GM23338 (cell line): Measurements from ENCODE around the gene ARL5A. TPM values are rescaled to one million over a fixed set of nuclear protein-coding genes. Genes with fewer than 3 reads are reported as not detected.

ENCODE experiments used
- ATAC-seq: fragments of 200-7000 bp; cut with Tn5 transposase; 3 replicates; pipeline ENCODE4 v1.9.1; 2020
- DNase-seq: peaks from one replicate; pipeline ENCODE4 v3.0.0-alpha.2; 2015; ENCODE audit warnings: low spot score
- H2AFZ ChIP-seq: fragments of 200-600 bp; sonication (generic); 2 replicates; pipeline ENCODE4 v1.8.0; 2016; ENCODE audit warnings: antibody characterized with exemption, mild to moderate bottlenecking, moderate library complexity
- H3F3A ChIP-seq: fragments of 200-600 bp; sonication (generic); replicated peaks from 2 replicates; pipeline ENCODE4 v1.8.0; 2017; ENCODE audit warnings: antibody characterized with exemption, mixed run types, low read depth
- H3K27ac ChIP-seq: fragments of 200-600 bp; sonication (generic); 2 replicates; pipeline ENCODE4 v1.6.1; 2016; ENCODE audit warnings: low read depth
- H3K27me3 ChIP-seq: fragments of 200-600 bp; sonication (generic); 2 replicates; pipeline ENCODE4 v1.8.0; 2016; ENCODE audit warnings: mild to moderate bottlenecking, mixed run types, moderate library complexity; ENCODE audit not compliant: insufficient read depth
- H3K36me3 ChIP-seq: fragments of 200-600 bp; sonication (generic); 2 replicates; pipeline ENCODE4 v1.8.0; 2016; ENCODE audit warnings: mild to moderate bottlenecking; ENCODE audit not compliant: insufficient read depth
- H3K4me1 ChIP-seq: fragments of 200-600 bp; sonication (generic); 2 replicates; pipeline ENCODE4 v1.8.0; 2016; ENCODE audit warnings: mild to moderate bottlenecking, moderate library complexity; ENCODE audit not compliant: insufficient read depth
- H3K4me2 ChIP-seq: fragments of 200-600 bp; sonication (generic); 2 replicates; pipeline ENCODE4 v1.7.1; 2017; ENCODE audit warnings: mixed run types
- H3K4me3 ChIP-seq: fragments of 200-600 bp; sonication (generic); 2 replicates; pipeline ENCODE4 v1.6.1; 2016; ENCODE audit warnings: mixed run types
- H3K79me2 ChIP-seq: fragments of 200-600 bp; sonication (generic); replicated peaks from 2 replicates; pipeline ENCODE4 v1.8.0; 2017; ENCODE audit warnings: mild to moderate bottlenecking; ENCODE audit not compliant: insufficient read depth
- H3K9me2 ChIP-seq: fragments of 200-600 bp; sonication (generic); 2 replicates; pipeline ENCODE4 v1.8.0; 2017; ENCODE audit not compliant: insufficient read depth
- H4K20me1 ChIP-seq: fragments of 200-600 bp; sonication (generic); replicated peaks from 2 replicates; pipeline ENCODE4 v1.8.0; 2017; ENCODE audit warnings: mild to moderate bottlenecking; ENCODE audit not compliant: insufficient read depth
- H3K27ac Mint-ChIP-seq: 2 replicates; pipeline ENCODE4 v1.8.0; 2020; ENCODE audit warnings: inconsistent platforms, mild to moderate bottlenecking, moderate library complexity, mixed read lengths
- H3K27me3 Mint-ChIP-seq: 3 replicates; pipeline ENCODE4 v1.8.0; 2022; ENCODE audit warnings: low read depth, mild to moderate bottlenecking, moderate library complexity, mixed read lengths, inconsistent platforms; ENCODE audit not compliant: insufficient read depth, poor library complexity
- H3K36me3 Mint-ChIP-seq: 3 replicates; pipeline ENCODE4 v1.8.0; 2021; ENCODE audit warnings: low read depth, mild to moderate bottlenecking, inconsistent platforms, moderate library complexity, mixed read lengths
- H3K4me1 Mint-ChIP-seq: 3 replicates; pipeline ENCODE4 v1.8.0; 2020; ENCODE audit warnings: mild to moderate bottlenecking, inconsistent platforms, mixed read lengths
- H3K4me3 Mint-ChIP-seq: 3 replicates; pipeline ENCODE4 v1.8.0; 2021; ENCODE audit warnings: moderate library complexity, mild to moderate bottlenecking, inconsistent platforms, mixed read lengths
- H3K9me3 Mint-ChIP-seq: 3 replicates; pipeline ENCODE4 v1.8.0; 2020; ENCODE audit warnings: moderate library complexity, mild to moderate bottlenecking, inconsistent platforms, mixed read lengths
- CREB1 ChIP-seq: fragments of 250-450 bp; sonication (Bioruptor Pico); IDR thresholded peaks from 2 replicates; pipeline ENCODE4 v1.5.0; 2020; ENCODE audit warnings: low read depth, mild to moderate bottlenecking, moderate library complexity
- ETS1 ChIP-seq: IDR thresholded peaks from 2 replicates; pipeline ENCODE4 v1.6.1; 2016; ENCODE audit warnings: antibody characterized with exemption
- EZH2 ChIP-seq: fragments of 200-600 bp; sonication (generic); IDR thresholded peaks from one replicate; pipeline ENCODE4 v1.8.0; 2017; ENCODE audit warnings: antibody characterized with exemption, mild to moderate bottlenecking, low read depth; ENCODE audit not compliant: unreplicated experiment
- JUNB ChIP-seq: IDR thresholded peaks from one replicate; pipeline ENCODE4 v1.6.1; 2016; ENCODE audit warnings: antibody characterized with exemption; ENCODE audit not compliant: unreplicated experiment
- ZNF462 ChIP-seq: fragments of 250-450 bp; sonication (Bioruptor Pico); IDR thresholded peaks from 2 replicates; pipeline ENCODE4 v1.5.0; 2020; ENCODE audit warnings: mild to moderate bottlenecking, moderate library complexity
- polyA plus RNA-seq: library from polyadenylated mRNA; unstranded; fragments of >200 nt; fragmentation: Nextera tagmentation; extraction: Ambion mirVana; gene quantifications from 2 replicates; pipeline ENCODE4 v1.2.1, GENCODE V29; 2016
- total RNA-seq: library from RNA; depleted of rRNA; stranded (reverse); fragments of >200 nt; shearing (Covaris generic); gene quantifications from 2 replicates; pipeline ENCODE4 v1.2.3, GENCODE V29; 2014

The ARL5A gene
- total and polyA plus RNA-seq, 2 experiments from 2014 or later, result 26.8 to 104 TPM

- Histone ChIP-seq H3K27ac (no peak overlapping the region), H3K27me3 (no peaks in the 10 kb centered on the region), H3K79me2 (no peaks in the 10 kb centered on the region), H3K4me2 (no peak overlapping the region), H3K9me2 (peaks cover 5% of the 10 kb centered on the region; the same call in 1 of the 2 replicates), H3K4me1 (no peaks in the 10 kb centered on the region), H4K20me1 (no peaks in the 10 kb centered on the region), H3K36me3 (0 out of 2 replicates have a peak, but pooled peaks cover 7% of the 10 kb centered on the region), H3F3A (no peaks in the 10 kb centered on the region), H3K4me3 (no peak overlapping the region), H2AFZ (no peak overlapping the region)
- H3K27me3 Mint-ChIP-seq, result no peaks in the 10 kb centered on the region
- TF ChIP-seq EZH2, result no peak
- TF ChIP-seq JUNB, result no peak
- no peak for TF ChIP-seq ZNF462 (CRISPR knock-in tag)
- TF ChIP-seq ETS1, result no peak
- TF ChIP-seq CREB1 (CRISPR knock-in tag), result no peak
- H3K27ac Mint-ChIP-seq, result no peak overlapping the region; the same call in 1 of the 2 replicates
- 0 out of 3 replicates have a peak, but pooled peaks cover 2% of the 10 kb centered on the region for H3K4me1 Mint-ChIP-seq
- no peak for ATAC-seq
- peaks cover 7% of the 10 kb centered on the region; the same call in 1 of the 3 replicates for H3K9me3 Mint-ChIP-seq
- no peak for DNase-seq
- no peak overlapping the region for H3K4me3 Mint-ChIP-seq
- H3K36me3 Mint-ChIP-seq, result peaks cover 40% of the 10 kb centered on the region
These were observed 51.9 kb downstream of the ARL5A start for GRCh38 chr2:151776367-151776766.
